Heart left ventricle (tissue), 16 donors: Measurements from ENCODE around the gene RS1. TPM values are rescaled to one million over a fixed set of nuclear protein-coding genes. Genes with fewer than 3 reads are reported as not detected.

Source experiments
- ATAC-seq, 4 donors: fragments of 200-7000 bp; cut with Tn5 transposase; one replicate each; pipeline ENCODE4 v1.9.1; 2020 to 2022; ENCODE audit warnings: moderate library complexity in 4 of 4, mild to moderate bottlenecking in 3 of 4, moderate number of reproducible peaks in 1 of 4
- DNase-seq, 5 donors: peaks; one replicate each; pipeline ENCODE4 v3.0.0-alpha.2; 2020
- H3K27ac ChIP-seq, 12 donors: fragments of 200-600 bp; sonication (generic) in 4 of 12; one replicate each; pipeline versions ENCODE4 v1.5.0 to v1.8.0; 2016 to 2022; ENCODE audit warnings: mild to moderate bottlenecking in 2 of 12
- H3K27me3 ChIP-seq, 9 donors: fragments of 200-600 bp; sonication (generic) in 2 of 9; one replicate each; pipeline versions ENCODE4 v1.5.1 to v1.8.0; 2016 to 2022; ENCODE audit warnings: mild to moderate bottlenecking in 3 of 9
- H3K36me3 ChIP-seq, 9 donors: fragments of 200-600 bp; sonication (generic) in 2 of 9; one replicate each; pipeline versions ENCODE4 v1.5.0 to v1.8.0; 2018 to 2022; ENCODE audit warnings: mild to moderate bottlenecking in 2 of 9
- H3K4me1 ChIP-seq, 12 donors: fragments of 200-600 bp; sonication (generic) in 4 of 12; one replicate each; pipeline versions ENCODE4 v1.5.0 to v1.8.0; 2016 to 2022; ENCODE audit warnings: mild to moderate bottlenecking in 3 of 12
- H3K4me3 ChIP-seq, 12 donors: fragments of 200-600 bp; sonication (generic) in 4 of 12; one replicate each; pipeline versions ENCODE4 v1.5.0 to v1.8.0; 2017 to 2022; ENCODE audit warnings: mild to moderate bottlenecking in 9 of 12, moderate library complexity in 4 of 12
- H3K9me3 ChIP-seq, 12 donors: fragments of 200-600 bp; sonication (generic) in 4 of 12; one replicate each; pipeline versions ENCODE4 v1.5.0 to v1.8.0; 2016 to 2022; ENCODE audit warnings: mild to moderate bottlenecking in 1 of 12
- CTCF ChIP-seq, 12 donors: fragments of 200-600 bp; sonication (generic) in 4 of 12; IDR thresholded peaks; one replicate each; pipeline versions ENCODE4 v1.5.0 to v1.8.0; 2018 to 2022; ENCODE audit warnings: antibody characterized with exemption in 12 of 12, mild to moderate bottlenecking in 5 of 12
- POLR2A ChIP-seq, 2 donors: fragments of 450-650 bp; IDR thresholded peaks; one replicate each; pipeline ENCODE4 v1.6.1; 2017; ENCODE audit warnings: antibody characterized with exemption in 2 of 2, mild to moderate bottlenecking in 2 of 2, moderate library complexity in 2 of 2
- WGBS, 4 donors: extraction: QIAGEN DNeasy Blood & Tissue Kit in 2 of 4; methylation state at CpG; one replicate each; pipeline versions ENCODE4 v1.1.5 to v1.1.7; 2013 to 2018; 5-methylcytosine and 5-hydroxymethylcytosine counted together
- intact Hi-C, 10 donors: fragments of 100-400 bp; cut with DNase I; formaldehyde crosslinking; loops; one replicate each; pipeline versions ENCODE4 v1.11.1 to v1.14.2; 2022
- polyA plus RNA-seq, 2 donors: library from polyadenylated mRNA; stranded (reverse); fragments of 200-250 nt; gene quantifications; one replicate each; pipeline ENCODE4 v1.2.3, GENCODE V29; 2013
- total RNA-seq, 9 donors: library from RNA; depleted of rRNA in 2 of 9; stranded (reverse); fragments of >200 nt in 2 of 9; fragmentation: NEBNext Ultra II Directional in 3 of 9; extraction: Animal tissue kit (Norgen Biotek cat#: 25700) in 3 of 9; gene quantifications; one replicate each; pipeline versions ENCODE4 v1.1.0 to v1.2.4, GENCODE V29; 2016 to 2023
- donor health status: ischemic (EF 13 %, LVEDD 7.1; RV severe dilation, severe dysfunction).
- donor health status: healthy with polysubstance abuse.
- donor health status: DM: no; HTN: yes; CAD: no.
- donor health status: DM: no; HTN: no; CAD: no.
- donor health status: ischemic (EF 25% LVEDD 6.9; RV normal size, moderate dysfunction).
- donor health status: ischemic (EF 25% LVEDD 5.7; RV mildly dilated, moderate dysfunction).
- donor health status: healthy.
- donor health status: DM: yes; HTN: yes; CAD: no.
- donor health status: ischemic (EF 35%, LVEDD 5.7; RV mildly dilated, moderate dysfunction).
- donor health status: nonischemic (EF 11% LVEDD 7.7; RV severe dilation, severe dysfunction).
- donor health status: DM: yes; HTN: yes; CAD: no.
- donor health status: PGD.
- donor health status: ischemic (EF 29% LVEDD 5.4; RV normal size, mild dysfunction).
- donor health status: nonischemic (EF 23%, LVEDD 6.1; RV moderate dilation, normal function).

The RS1 gene
- total and polyA plus RNA-seq, 11 donors, result not detected

GRCh38 chrX:18639280-18639679 is 32.6 kb downstream of the RS1 start:
- intact Hi-C loops, result no loop called here
- TF ChIP-seq CTCF (IDR thresholded peaks at IDR 0.05), result no peak
- TF ChIP-seq POLR2A (IDR thresholded peaks at IDR 0.05), result no peak
- Histone ChIP-seq H3K36me3 (no peaks in the 10 kb centered on the region), H3K4me1 (no peaks in the 10 kb centered on the region), H3K9me3 (no peaks in the 10 kb centered on the region), H3K27ac (no peak overlapping the region), H3K27me3 (no peaks in the 10 kb centered on the region), H3K4me3 (no peak overlapping the region)
- no peak for ATAC-seq
- WGBS, 4 donors, result 90 to 100% (median 94%) methylated on average over 2 of the region's 2 CpGs
- no peak for DNase-seq

DNA sequence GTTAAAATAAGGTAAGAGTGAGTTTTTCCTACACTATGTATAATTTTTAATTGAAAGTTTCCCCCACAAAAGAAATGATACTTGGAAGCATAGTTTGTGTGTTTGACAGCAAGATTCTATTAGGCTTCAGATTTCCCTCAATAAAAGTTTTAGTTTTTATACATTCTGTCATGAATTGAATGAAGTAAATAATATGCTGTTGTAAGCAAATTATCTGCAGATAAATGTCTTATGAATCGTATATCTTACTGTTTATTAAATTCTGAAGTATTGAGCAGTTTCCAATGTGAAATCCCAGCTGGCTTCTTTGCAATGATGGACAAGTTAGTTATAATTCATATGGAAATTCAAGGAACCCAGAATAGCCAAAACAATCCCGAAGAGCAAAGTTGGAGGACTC is 33.5 kb downstream of the RS1 start:
- Histone ChIP-seq H3K9me3 (no peaks in the 10 kb centered on the region), H3K4me1 (no peaks in the 10 kb centered on the region), H3K27me3 (no peaks in the 10 kb centered on the region), H3K27ac (no peak overlapping the region), H3K4me3 (no peak overlapping the region), H3K36me3 (no peaks in the 10 kb centered on the region)
- no peak for ATAC-seq
- no peak for DNase-seq
- TF ChIP-seq POLR2A (IDR thresholded peaks at IDR 0.05) (no peak), CTCF (IDR thresholded peaks at IDR 0.05) (no peak)
- 78 to 97% (median 85%) methylated on average over 2 of the region's 2 CpGs for WGBS, 4 donors
- intact Hi-C loops, result no loop called here

- 89 to 96% (median 92%) methylated on average over 8 of the region's 8 CpGs for WGBS, 4 donors
- DNase-seq (no peak), ATAC-seq (no peak)
- intact Hi-C loops, result no loop called here
- no peaks in the 10 kb centered on the region for H3K9me3 ChIP-seq
- TF ChIP-seq CTCF (IDR thresholded peaks at IDR 0.05) (no peak), POLR2A (IDR thresholded peaks at IDR 0.05) (no peak)
- no peaks in the 10 kb centered on the region for H3K27me3 ChIP-seq
- H3K4me3 ChIP-seq, result no peak overlapping the region
- peaks cover 0 to 22% (median 6%) of the 10 kb centered on the region in 9 donors for H3K36me3 ChIP-seq
- no peak overlapping the region for H3K27ac ChIP-seq
- H3K4me1 ChIP-seq, result no peaks in the 10 kb centered on the region
Observed at GRCh38 chrX:18630934-18631333, 41.0 kb downstream of the RS1 start.

- Histone ChIP-seq H3K4me3 (no peak overlapping the region), H3K4me1 (no peaks in the 10 kb centered on the region), H3K27ac (no peak overlapping the region), H3K9me3 (no peaks in the 10 kb centered on the region), H3K36me3 (peaks cover 0 to 29% (median 6%) of the 10 kb centered on the region in 9 donors), H3K27me3 (no peaks in the 10 kb centered on the region)
- no peak for DNase-seq
- intact Hi-C loops, result no loop called here
- no peak for ATAC-seq
- TF ChIP-seq POLR2A (IDR thresholded peaks at IDR 0.05) (no peak), CTCF (IDR thresholded peaks at IDR 0.05) (no peak)
- WGBS, 4 donors, result 75 to 100% (median 91%) methylated on average over 2 of the region's 2 CpGs
Observed at GRCh38 chrX:18624599-18624998, 47.3 kb downstream of the RS1 start.
